ENCODE data around the gene NLRP1. TPM values are rescaled to one million over a fixed set of nuclear protein-coding genes. Genes with fewer than 3 reads are reported as not detected.

The NLRP1 gene
- total RNA-seq, 4 donors from 2014 or later: 23.3 to 72.5 (median 39.5) TPM

- no peak for TF ChIP-seq CTCF (IDR thresholded peaks at IDR 0.05; ENCODE audit: low read depth)
These were observed 4.3 kb upstream of the NLRP1 start for GRCh38 chr17:5588584-5588983.

- no peak for TF ChIP-seq CTCF (IDR thresholded peaks at IDR 0.05; ENCODE audit: low read depth)
These were observed 3.2 kb upstream of the NLRP1 start for GRCh38 chr17:5587438-5588032.

GRCh38 chr17:5585836-5586521 lies 1.7 kb upstream of the NLRP1 start:
- TF ChIP-seq CTCF (IDR thresholded peaks at IDR 0.05; ENCODE audit: low read depth): no peak

- no peak for TF ChIP-seq CTCF (IDR thresholded peaks at IDR 0.05; ENCODE audit: low read depth)
These were observed 1.0 kb upstream of the NLRP1 start for GRCh38 chr17:5585287-5585794.

GRCh38 chr17:5583426-5584382 lies 605 bp downstream of the NLRP1 start:
- no peak for TF ChIP-seq CTCF (IDR thresholded peaks at IDR 0.05; ENCODE audit: low read depth)

- TF ChIP-seq CTCF (IDR thresholded peaks at IDR 0.05; ENCODE audit: low read depth): no peak
These were observed 1.8 kb downstream of the NLRP1 start for GRCh38 chr17:5582209-5583185.
